PFSK-1 (cell line): Measurements from ENCODE around the gene ADAMTS7.
A peak's percentile ranks its signal among the peaks of the same experiment; 100 is the strongest.

Source experiments
- POLR2AphosphoS5 ChIP-seq: IDR thresholded peaks from 2 replicates; pipeline ENCODE4 v1.6.1; 2012; ENCODE audit warnings: low read depth, mild to moderate bottlenecking, control low read depth, low read length, moderate library complexity
- SIN3A ChIP-seq: IDR thresholded peaks from 2 replicates; pipeline ENCODE4 v1.6.1; 2012; ENCODE audit warnings: mild to moderate bottlenecking, low read length, moderate library complexity, borderline replicate concordance; ENCODE audit not compliant: insufficient read depth
- TF ChIP-seq, protein P1 (sequence below), 2 experiments: IDR thresholded peaks; 2 replicates each; pipeline versions ENCODE4 v1.6.1 to v1.8.0; 2011 to 2012; ENCODE audit warnings: low read depth in 2 of 2, low read length in 2 of 2, control low read depth in 1 of 2, inconsistent platforms in 1 of 2, mild to moderate bottlenecking in 1 of 2, moderate library complexity in 1 of 2; ENCODE audit not compliant: insufficient read depth in 1 of 2

GRCh38 chr15:78810362-78811123, 721 bp downstream of the ADAMTS7 start:
- TF ChIP-seq POLR2AphosphoS5 (no peak), SIN3A (0 out of 2 replicates have a peak, but pooled peaks have one; percentile 33)
- TF ChIP-seq, protein P1, sequence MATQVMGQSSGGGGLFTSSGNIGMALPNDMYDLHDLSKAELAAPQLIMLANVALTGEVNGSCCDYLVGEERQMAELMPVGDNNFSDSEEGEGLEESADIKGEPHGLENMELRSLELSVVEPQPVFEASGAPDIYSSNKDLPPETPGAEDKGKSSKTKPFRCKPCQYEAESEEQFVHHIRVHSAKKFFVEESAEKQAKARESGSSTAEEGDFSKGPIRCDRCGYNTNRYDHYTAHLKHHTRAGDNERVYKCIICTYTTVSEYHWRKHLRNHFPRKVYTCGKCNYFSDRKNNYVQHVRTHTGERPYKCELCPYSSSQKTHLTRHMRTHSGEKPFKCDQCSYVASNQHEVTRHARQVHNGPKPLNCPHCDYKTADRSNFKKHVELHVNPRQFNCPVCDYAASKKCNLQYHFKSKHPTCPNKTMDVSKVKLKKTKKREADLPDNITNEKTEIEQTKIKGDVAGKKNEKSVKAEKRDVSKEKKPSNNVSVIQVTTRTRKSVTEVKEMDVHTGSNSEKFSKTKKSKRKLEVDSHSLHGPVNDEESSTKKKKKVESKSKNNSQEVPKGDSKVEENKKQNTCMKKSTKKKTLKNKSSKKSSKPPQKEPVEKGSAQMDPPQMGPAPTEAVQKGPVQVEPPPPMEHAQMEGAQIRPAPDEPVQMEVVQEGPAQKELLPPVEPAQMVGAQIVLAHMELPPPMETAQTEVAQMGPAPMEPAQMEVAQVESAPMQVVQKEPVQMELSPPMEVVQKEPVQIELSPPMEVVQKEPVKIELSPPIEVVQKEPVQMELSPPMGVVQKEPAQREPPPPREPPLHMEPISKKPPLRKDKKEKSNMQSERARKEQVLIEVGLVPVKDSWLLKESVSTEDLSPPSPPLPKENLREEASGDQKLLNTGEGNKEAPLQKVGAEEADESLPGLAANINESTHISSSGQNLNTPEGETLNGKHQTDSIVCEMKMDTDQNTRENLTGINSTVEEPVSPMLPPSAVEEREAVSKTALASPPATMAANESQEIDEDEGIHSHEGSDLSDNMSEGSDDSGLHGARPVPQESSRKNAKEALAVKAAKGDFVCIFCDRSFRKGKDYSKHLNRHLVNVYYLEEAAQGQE (IDR thresholded peaks at IDR 0.05; ENCODE audit: insufficient read depth in 1 of 2, low read depth in 2 of 2, low read length in 2 of 2) = no peak
